ENCODE data around the gene CLEC4F. TPM values are rescaled to one million over a fixed set of nuclear protein-coding genes. Genes with fewer than 3 reads are reported as not detected.
A peak's percentile ranks its signal among the peaks of the same experiment; 100 is the strongest.

Gene CLEC4F
- total RNA-seq, 1 donor from 2014 or later: 0.71 TPM

DNA sequence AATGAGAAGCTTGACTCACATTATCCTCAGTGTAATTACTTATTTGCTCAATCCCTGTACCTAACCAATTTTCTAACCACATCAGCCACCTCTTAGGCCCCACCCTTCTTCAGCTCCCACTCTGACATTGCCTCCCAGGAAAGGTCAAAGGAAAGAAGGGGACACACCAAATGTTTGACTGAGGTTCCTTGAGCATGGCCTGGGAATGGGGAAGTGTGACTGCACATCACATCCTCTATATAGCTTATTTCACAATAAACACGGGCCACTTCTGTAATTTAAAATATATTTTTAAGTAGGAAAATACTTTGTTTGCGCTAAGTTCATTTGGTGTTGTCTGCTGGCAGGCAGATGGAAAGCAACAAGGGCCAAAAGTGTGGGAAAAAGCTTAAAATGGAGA lies 26.9 kb downstream of the CLEC4F start:
- DNase-seq (no peak), ATAC-seq (no peak)
- peaks cover 42% of the 10 kb centered on the region for H3K27me3 ChIP-seq (ENCODE audit: low read depth)
- H3K4me1 ChIP-seq: peaks cover 17% of the 10 kb centered on the region
- no peaks in the 10 kb centered on the region for H3K9me3 ChIP-seq
- no peaks in the 10 kb centered on the region for H3K36me3 ChIP-seq
- H3K4me3 ChIP-seq: no peak overlapping the region
- no peak overlapping the region for H3K27ac ChIP-seq
- intact Hi-C loops (cut with DNase I): no loop called here
- TF ChIP-seq, protein P1, sequence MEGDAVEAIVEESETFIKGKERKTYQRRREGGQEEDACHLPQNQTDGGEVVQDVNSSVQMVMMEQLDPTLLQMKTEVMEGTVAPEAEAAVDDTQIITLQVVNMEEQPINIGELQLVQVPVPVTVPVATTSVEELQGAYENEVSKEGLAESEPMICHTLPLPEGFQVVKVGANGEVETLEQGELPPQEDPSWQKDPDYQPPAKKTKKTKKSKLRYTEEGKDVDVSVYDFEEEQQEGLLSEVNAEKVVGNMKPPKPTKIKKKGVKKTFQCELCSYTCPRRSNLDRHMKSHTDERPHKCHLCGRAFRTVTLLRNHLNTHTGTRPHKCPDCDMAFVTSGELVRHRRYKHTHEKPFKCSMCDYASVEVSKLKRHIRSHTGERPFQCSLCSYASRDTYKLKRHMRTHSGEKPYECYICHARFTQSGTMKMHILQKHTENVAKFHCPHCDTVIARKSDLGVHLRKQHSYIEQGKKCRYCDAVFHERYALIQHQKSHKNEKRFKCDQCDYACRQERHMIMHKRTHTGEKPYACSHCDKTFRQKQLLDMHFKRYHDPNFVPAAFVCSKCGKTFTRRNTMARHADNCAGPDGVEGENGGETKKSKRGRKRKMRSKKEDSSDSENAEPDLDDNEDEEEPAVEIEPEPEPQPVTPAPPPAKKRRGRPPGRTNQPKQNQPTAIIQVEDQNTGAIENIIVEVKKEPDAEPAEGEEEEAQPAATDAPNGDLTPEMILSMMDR (IDR thresholded peaks at IDR 0.05): no peak

DNA sequence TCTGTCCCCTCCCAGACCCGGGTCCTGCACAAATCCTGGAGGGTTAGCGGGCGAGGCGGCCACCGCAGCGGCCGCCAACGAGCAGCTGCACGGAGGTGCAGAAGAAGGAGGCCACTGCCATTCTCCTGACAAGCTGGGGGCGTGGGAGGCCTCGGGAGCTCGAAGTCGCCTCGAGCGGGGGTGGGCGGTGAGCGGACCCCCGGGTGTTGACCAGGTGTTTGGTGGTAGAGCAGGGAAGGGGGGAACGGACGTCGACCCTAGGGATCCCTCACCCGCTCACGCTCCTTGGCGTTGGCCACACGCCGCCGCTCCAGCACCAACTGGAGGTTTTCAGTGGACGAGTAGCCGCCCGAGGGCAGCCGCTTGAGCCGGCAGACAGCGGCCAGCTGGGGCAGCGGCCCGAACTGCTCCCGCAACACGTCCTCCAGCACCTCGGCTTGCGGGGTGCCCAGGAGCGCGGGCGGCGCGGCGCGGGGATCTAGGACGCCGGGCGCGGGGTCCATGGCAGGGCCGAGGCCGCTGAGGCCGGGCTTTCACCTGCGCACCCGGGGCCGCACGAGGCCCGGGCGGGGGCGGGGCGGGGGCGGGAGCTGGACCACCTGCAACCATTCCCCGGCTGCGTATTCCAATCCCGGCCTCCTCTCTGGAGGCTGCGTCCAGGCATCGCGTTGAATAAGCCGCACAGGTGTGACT lies 30.1 kb downstream of the CLEC4F start, which contains the start of gene FIGLA:
FIGLA (minus strand) TSS at position 508 of the 693 bp plus-strand sequence; CDS start at position 503, 5 bp downstream.
- H3K9me3 ChIP-seq: no peaks in the 10 kb centered on the region
- peaks cover 17% of the 10 kb centered on the region for H3K4me1 ChIP-seq
- peaks cover 58% of the 10 kb centered on the region for H3K27me3 ChIP-seq (ENCODE audit: low read depth)
- intact Hi-C loops (cut with DNase I): no loop called here
- no peak within 1 kb of the TSS for H3K27ac ChIP-seq
- ATAC-seq (peak; percentile 31 to 34), DNase-seq (no peak)
- H3K36me3 ChIP-seq: no peaks in the 10 kb centered on the region
- TF ChIP-seq, protein P1 (IDR thresholded peaks at IDR 0.05): no peak
- H3K4me3 ChIP-seq: peak within 1 kb of the TSS; percentile 38

DNA sequence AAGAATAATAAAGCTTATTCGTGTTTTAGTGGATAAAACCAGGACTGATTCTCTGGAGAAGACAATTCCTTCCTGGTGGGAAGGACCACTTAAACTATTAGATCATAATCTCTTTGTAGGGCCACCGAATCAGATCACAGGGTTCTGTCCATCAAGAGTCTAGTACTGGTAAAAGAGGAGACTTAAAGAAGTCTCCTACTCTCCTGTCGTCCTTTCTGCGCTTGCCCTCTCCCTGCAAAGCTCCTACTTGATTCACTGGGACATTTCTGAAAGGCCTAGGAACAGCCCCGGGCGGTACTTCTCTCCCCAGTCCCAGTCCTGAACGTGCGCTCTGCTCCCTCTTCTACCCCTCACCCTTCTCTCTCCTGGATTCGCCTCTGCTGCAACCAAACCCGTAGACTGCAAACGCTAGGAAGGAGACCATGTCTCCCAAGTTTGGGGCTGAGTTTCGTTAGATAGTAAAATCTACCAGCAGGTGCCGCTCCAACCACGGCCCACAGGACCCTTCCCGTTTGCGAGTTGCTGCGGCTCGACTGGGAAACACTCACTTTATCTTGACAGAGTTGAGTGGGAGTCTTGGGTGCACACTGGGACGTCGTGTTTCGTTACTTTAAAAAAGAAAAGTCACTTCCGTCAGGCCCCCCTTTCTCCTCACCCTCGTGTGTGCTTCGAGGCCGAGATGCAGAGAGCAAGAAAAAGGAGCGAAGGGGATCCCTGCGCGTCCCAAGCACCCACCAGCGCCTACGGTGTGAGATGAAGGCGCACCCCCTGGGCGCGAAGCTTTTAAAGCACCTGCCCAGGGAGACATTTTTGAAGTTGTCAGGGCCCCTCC lies 30.9 kb downstream of the CLEC4F start:
- Histone ChIP-seq H3K27me3 (ENCODE audit: low read depth) (peaks cover 58% of the 10 kb centered on the region), H3K9me3 (no peaks in the 10 kb centered on the region), H3K4me1 (peaks cover 17% of the 10 kb centered on the region), H3K36me3 (no peaks in the 10 kb centered on the region), H3K27ac (no peak overlapping the region), H3K4me3 (peak overlapping the region; percentile 38)
- TF ChIP-seq, protein P1 (IDR thresholded peaks at IDR 0.05): peak; percentile 59
- DNase-seq (peak; percentile 67), ATAC-seq (peak; percentile 74 to 84)
- intact Hi-C loops (cut with DNase I): no loop called here

DNA sequence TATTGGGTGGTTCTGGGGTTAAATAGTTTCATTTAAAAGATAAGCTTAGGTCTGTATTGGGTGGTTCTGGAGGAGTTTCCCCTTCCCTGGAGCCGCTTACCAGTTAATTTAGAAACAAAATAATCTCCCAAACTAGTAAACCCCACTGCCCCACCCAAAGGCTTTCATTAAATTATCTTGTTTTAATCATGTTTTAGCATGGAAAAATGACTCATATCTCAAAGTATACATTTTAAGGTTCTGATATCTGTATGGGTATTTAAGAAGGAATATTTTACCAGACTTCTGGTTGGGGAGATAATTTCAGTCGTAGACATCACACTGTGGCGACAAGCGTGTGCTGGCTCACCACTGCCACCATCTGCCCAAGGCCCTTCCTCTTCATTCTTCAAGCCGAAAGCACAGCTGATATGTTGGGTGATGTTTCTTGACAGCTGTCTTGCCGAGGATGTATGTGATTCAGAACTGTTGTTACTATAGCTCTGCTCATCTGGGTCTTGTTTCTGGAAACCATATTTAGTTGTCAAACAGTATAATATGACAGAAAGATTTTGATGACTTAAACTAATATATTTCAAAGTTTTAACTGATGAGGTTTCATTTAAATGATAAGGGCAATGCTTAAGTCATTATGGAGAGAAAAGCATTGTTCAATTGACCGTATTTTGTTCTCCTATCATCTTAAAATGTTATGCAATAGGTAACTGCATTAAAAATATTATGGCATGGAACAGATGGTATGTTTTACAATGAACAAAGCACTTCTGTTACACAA lies 35.1 kb downstream of the CLEC4F start:
- Histone ChIP-seq H3K4me1 (peaks cover 11% of the 10 kb centered on the region), H3K36me3 (no peaks in the 10 kb centered on the region), H3K4me3 (no peak overlapping the region), H3K9me3 (no peaks in the 10 kb centered on the region), H3K27ac (no peak overlapping the region), H3K27me3 (ENCODE audit: low read depth) (peaks cover 35% of the 10 kb centered on the region)
- ATAC-seq: peak; percentile 31 to 40
- TF ChIP-seq, protein P1 (IDR thresholded peaks at IDR 0.05): peak; percentile 30
- DNase-seq: no peak
- intact Hi-C loops (cut with DNase I): no loop called here

DNA sequence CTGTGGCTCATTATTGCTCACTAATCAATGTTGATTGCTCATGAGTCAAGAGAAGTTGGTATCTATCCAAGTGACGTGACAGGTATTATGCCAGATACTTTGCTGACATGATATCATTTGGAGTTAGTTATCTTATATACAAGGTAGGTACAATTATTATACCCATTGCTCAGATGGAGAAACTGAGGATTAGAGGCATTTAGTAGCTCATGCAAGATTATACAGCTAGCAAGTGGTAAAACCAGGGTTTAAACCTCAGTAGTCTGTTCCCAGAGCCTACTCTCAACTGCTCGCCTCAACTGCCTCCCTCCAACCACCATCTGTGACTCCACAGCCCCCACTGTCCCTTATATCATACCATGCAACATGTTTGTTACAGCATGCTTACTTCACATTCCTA lies 36.1 kb downstream of the CLEC4F start:
- H3K27ac ChIP-seq: no peak overlapping the region

More for the DNA sequence above, 36.1 kb downstream of the CLEC4F start:
- TF ChIP-seq, protein P1 (IDR thresholded peaks at IDR 0.05): no peak
- DNase-seq (no peak), ATAC-seq (no peak)
- Histone ChIP-seq H3K27me3 (ENCODE audit: low read depth) (peaks cover 25% of the 10 kb centered on the region), H3K9me3 (no peaks in the 10 kb centered on the region), H3K36me3 (no peaks in the 10 kb centered on the region), H3K4me1 (peaks cover 1% of the 10 kb centered on the region), H3K4me3 (no peak overlapping the region)
- intact Hi-C loops (cut with DNase I): no loop called here
